H1 (cell line): ENCODE results near the gene POLR2H. TPM values are rescaled to one million over a fixed set of nuclear protein-coding genes. Genes with fewer than 3 reads are reported as not detected.

Experiments
- CTCF ChIA-PET: fragments of 300-600 bp; sonication (Branson Sonifier 250); formaldehyde crosslinking; loops from one replicate; lab custom pipeline; 2021; ENCODE audit not compliant: partially characterized antibody; lab: Charles Lee
- POLR2A ChIA-PET: fragments of 300-600 bp; sonication (Branson Sonifier 250); formaldehyde crosslinking; loops from one replicate; lab custom pipeline; 2021; ENCODE audit warnings: inconsistent platforms; ENCODE audit not compliant: partially characterized antibody; lab: Charles Lee
- DNase-seq, 2 experiments: peaks; one replicate each; pipeline versions ENCODE4 v3.0.0 to v3.0.0-alpha.2; 2010 to 2022; ENCODE audit warnings: low spot score in 2 of 2, low read depth in 1 of 2, mixed read lengths in 1 of 2
- FAIRE-seq: peaks from 2 replicates; lab custom pipeline; 2011; peaks lifted over from hg19 to GRCh38; lab: Jason Lieb, UNC
- H2AFZ ChIP-seq: 2 replicates; pipeline ENCODE4 v1.8.1; 2012; ENCODE audit warnings: low read length, inconsistent platforms
- H2AK5ac ChIP-seq: 2 replicates; pipeline ENCODE4 v1.6.1; 2013; ENCODE audit warnings: low read depth, low read length
- H2BK120ac ChIP-seq: replicated peaks from 2 replicates; pipeline ENCODE3; 2013; ENCODE audit warnings: low read depth, low read length, inconsistent platforms
- H2BK12ac ChIP-seq: 2 replicates; pipeline ENCODE4 v1.6.1; 2013; ENCODE audit warnings: low read depth, low read length
- H2BK15ac ChIP-seq: 2 replicates; pipeline ENCODE4 v1.6.1; 2013; ENCODE audit warnings: low read length
- H2BK20ac ChIP-seq: 2 replicates; pipeline ENCODE4 v1.6.1; 2013; ENCODE audit warnings: low read length
- H2BK5ac ChIP-seq: 2 replicates; pipeline ENCODE4 v1.6.1; 2013; ENCODE audit warnings: low read depth, low read length
- H3K14ac ChIP-seq: 2 replicates; pipeline ENCODE4 v1.6.1; 2013; ENCODE audit warnings: inconsistent platforms; ENCODE audit not compliant: insufficient read length
- H3K18ac ChIP-seq: 2 replicates; pipeline ENCODE4 v1.6.1; 2013; ENCODE audit warnings: low read length; ENCODE audit errors: extremely low read depth
- H3K23ac ChIP-seq: 2 replicates; pipeline ENCODE4 v1.6.1; 2013; ENCODE audit warnings: inconsistent platforms; ENCODE audit not compliant: insufficient read length
- H3K23me2 ChIP-seq: 2 replicates; pipeline ENCODE4 v1.6.1; 2013; ENCODE audit warnings: low read depth, low read length
- H3K27ac ChIP-seq: 2 replicates; pipeline ENCODE4 v1.6.1; 2011; ENCODE audit warnings: low read depth, low read length, inconsistent platforms
- H3K27me3 ChIP-seq, 4 experiments: replicated peaks in 1 of 4; 1 replicate in 1 of 4; 2 replicates in 3 of 4; pipeline versions ENCODE4 v1.6.1 to v1.8.1; 2011 to 2013; ENCODE audit warnings: low read length in 3 of 4, mild to moderate bottlenecking in 3 of 4, inconsistent platforms in 2 of 4, mixed read lengths in 2 of 4, moderate library complexity in 1 of 4; ENCODE audit not compliant: control insufficient read depth in 3 of 4, insufficient read depth in 3 of 4; ENCODE audit errors: extremely low read depth in 1 of 4
- H3K36me3 ChIP-seq, 4 experiments: 2 replicates each; pipeline versions ENCODE4 v1.6.1 to v1.8.1; 2011 to 2013; ENCODE audit warnings: mild to moderate bottlenecking in 4 of 4, low read length in 3 of 4, moderate library complexity in 2 of 4, control low read depth in 1 of 4, inconsistent platforms in 1 of 4; ENCODE audit not compliant: insufficient read depth in 4 of 4, control insufficient read depth in 2 of 4
- H3K4ac ChIP-seq: replicated peaks from 2 replicates; pipeline ENCODE3; 2013; ENCODE audit warnings: low read length, low read depth, mixed read lengths, inconsistent platforms; ENCODE audit not compliant: insufficient read length
- H3K4me1 ChIP-seq, 4 experiments: replicated peaks in 1 of 4; 1 replicate in 1 of 4; 2 replicates in 3 of 4; pipeline versions ENCODE4 v1.6.1 to v1.8.1; 2011 to 2013; ENCODE audit warnings: low read length in 3 of 4, inconsistent platforms in 2 of 4, mixed read lengths in 1 of 4; ENCODE audit not compliant: insufficient read depth in 4 of 4, control insufficient read depth in 3 of 4
- H3K4me2 ChIP-seq, 2 experiments: 2 replicates each; pipeline versions ENCODE4 v1.6.1 to v1.8.1; 2011 to 2013; ENCODE audit warnings: low read depth in 2 of 2, low read length in 2 of 2, control low read depth in 1 of 2, inconsistent platforms in 1 of 2, mild to moderate bottlenecking in 1 of 2; ENCODE audit not compliant: insufficient read depth in 1 of 2
- H3K4me3 ChIP-seq, 4 experiments: fragments of 200-600, 300-600 bp in 1 of 4; sonication (generic), shearing (Covaris generic), sonication (Bioruptor Twin) in 1 of 4; 2 replicates each; pipeline versions ENCODE4 v1.5.1 to v1.8.1; 2011 to 2016; ENCODE audit warnings: low read length in 4 of 4, low read depth in 3 of 4, control low read depth in 2 of 4, inconsistent platforms in 2 of 4, mild to moderate bottlenecking in 2 of 4, mixed read lengths in 1 of 4, moderate library complexity in 1 of 4; ENCODE audit not compliant: insufficient read depth in 2 of 4; ENCODE audit errors: extremely low read depth in 1 of 4
- H3K56ac ChIP-seq: replicated peaks from 2 replicates; pipeline ENCODE3; 2013; ENCODE audit warnings: low read depth, mild to moderate bottlenecking, mixed read lengths, low read length, inconsistent platforms; ENCODE audit not compliant: insufficient read length
- H3K79me1 ChIP-seq: 2 replicates; pipeline ENCODE4 v1.6.1; 2013; ENCODE audit warnings: low read depth, low read length, control low read depth
- H3K79me2 ChIP-seq, 2 experiments: 2 replicates each; pipeline versions ENCODE4 v1.6.1 to v1.8.1; 2012 to 2013; ENCODE audit warnings: low read length in 2 of 2, mild to moderate bottlenecking in 2 of 2, inconsistent platforms in 1 of 2; ENCODE audit not compliant: insufficient read depth in 2 of 2, control insufficient read depth in 1 of 2
- H3K9ac ChIP-seq, 4 experiments: replicated peaks in 1 of 4; 1 replicate in 1 of 4; 2 replicates in 3 of 4; pipeline versions ENCODE4 v1.6.1 to v1.8.1; 2011 to 2013; ENCODE audit warnings: low read depth in 3 of 4, low read length in 3 of 4, control low read depth in 2 of 4, mild to moderate bottlenecking in 2 of 4, moderate library complexity in 2 of 4, inconsistent platforms in 1 of 4; ENCODE audit errors: extremely low read depth in 1 of 4
- H3K9me3 ChIP-seq, 2 experiments: 2 replicates each; pipeline versions ENCODE4 v1.6.1 to v1.8.1; 2012 to 2013; ENCODE audit warnings: mild to moderate bottlenecking in 2 of 2, moderate library complexity in 2 of 2, control low read depth in 1 of 2, inconsistent platforms in 1 of 2, low read depth in 1 of 2, low read length in 1 of 2, mixed read lengths in 1 of 2; ENCODE audit not compliant: insufficient read depth in 2 of 2
- H4K20me1 ChIP-seq, 2 experiments: replicated peaks in 1 of 2; 2 replicates each; pipeline versions ENCODE3 to v1.8.1; 2011 to 2013; ENCODE audit warnings: inconsistent platforms in 2 of 2, low read length in 2 of 2, mild to moderate bottlenecking in 1 of 2; ENCODE audit not compliant: insufficient read depth in 2 of 2, control insufficient read depth in 1 of 2
- H4K5ac ChIP-seq: 2 replicates; pipeline ENCODE4 v1.6.1; 2013; ENCODE audit warnings: low read length, low read depth, mixed read lengths, inconsistent platforms; ENCODE audit not compliant: insufficient read length
- H4K8ac ChIP-seq: 2 replicates; pipeline ENCODE4 v1.8.0; 2013; ENCODE audit warnings: mild to moderate bottlenecking, moderate library complexity, low read length, inconsistent platforms; ENCODE audit not compliant: insufficient read depth; ENCODE audit errors: extremely low read depth
- H4K91ac ChIP-seq: replicated peaks from 2 replicates; pipeline ENCODE3; 2013; ENCODE audit warnings: low read length, mixed read lengths, inconsistent platforms; ENCODE audit not compliant: insufficient read length
- BCL11A ChIP-seq, 2 experiments: IDR thresholded peaks; one replicate each; pipeline ENCODE4 v1.6.1; 2011; ENCODE audit warnings: low read depth in 2 of 2, low read length in 2 of 2, mild to moderate bottlenecking in 2 of 2
- BRCA1 ChIP-seq: IDR thresholded peaks from 2 replicates; pipeline ENCODE4 v1.6.1; 2012; ENCODE audit warnings: low read depth, low read length, improper control_type of control experiment
- CBX5 ChIP-seq: fragments of 300-800, 300-1000 bp; sonication (generic); IDR thresholded peaks from 2 replicates; pipeline ENCODE4 v1.7.1; 2016; ENCODE audit warnings: antibody characterized with exemption, low read length, low read depth
- CHD1 ChIP-seq: IDR thresholded peaks from 2 replicates; pipeline ENCODE4 v1.6.1; 2012; ENCODE audit warnings: low read depth, low read length, improper control_type of control experiment
- JUN ChIP-seq: IDR thresholded peaks from 2 replicates; pipeline ENCODE4 v1.6.1; 2011; ENCODE audit warnings: low read depth, mild to moderate bottlenecking, improper control_type of control experiment, low read length
- NANOG ChIP-seq: IDR thresholded peaks from 2 replicates; pipeline ENCODE4 v1.6.1; 2011; ENCODE audit warnings: low read length, low read depth, mild to moderate bottlenecking, inconsistent platforms; ENCODE audit not compliant: insufficient read depth, poor library complexity, severe bottlenecking
- TAF1 ChIP-seq: IDR thresholded peaks from 2 replicates; pipeline ENCODE4 v1.6.1; 2011; ENCODE audit warnings: mild to moderate bottlenecking, low read depth, low read length
- TCF12 ChIP-seq: IDR thresholded peaks from 2 replicates; pipeline ENCODE4 v1.6.1; 2011; ENCODE audit warnings: low read depth, mild to moderate bottlenecking, low read length
- YY1 ChIP-seq: IDR thresholded peaks from 2 replicates; pipeline ENCODE4 v1.6.1; 2011; ENCODE audit warnings: low read depth, mild to moderate bottlenecking, low read length
- WGBS, 2 experiments: shearing (Covaris generic) in 1 of 2; methylation state at CpG; one replicate each; pipeline versions ENCODE4 v1.1.6 to v1.1.7; 2013 to 2015; ENCODE audit warnings: low lambda C conversion rate in 2 of 2, mixed read lengths in 2 of 2, inconsistent platforms in 1 of 2, low coverage in 1 of 2, missing lambda C conversion rate in 1 of 2; ENCODE audit not compliant: insufficient replicate concordance in 2 of 2, insufficient coverage in 1 of 2, insufficient read length in 1 of 2; ENCODE audit errors: extremely low coverage in 1 of 2, missing lambda C conversion rate in 1 of 2; 5-methylcytosine and 5-hydroxymethylcytosine counted together
- polyA plus RNA-seq, 7 experiments: library from polyadenylated mRNA; depleted of rRNA in 3 of 7; stranded (reverse) in 5 of 7; unstranded in 2 of 7; fragments of >200 nt in 5 of 7; fragments of 200-250 nt in 2 of 7; gene quantifications; 1 replicate in 5 of 7; 2 replicates in 1 of 7; 4 replicates in 1 of 7; pipeline versions ENCODE4 v1.2.1 to v1.2.3, GENCODE V29; 2011 to 2013; ENCODE audit warnings: missing spikeins in 2 of 7, mixed read lengths in 2 of 7
- total RNA-seq: library from RNA; stranded (reverse); fragmentation: NEBNext Ultra II Directional; extraction: Animal tissue kit (Norgen Biotek cat#: 25700); gene quantifications from 2 replicates; pipeline ENCODE4 v1.2.1, GENCODE V29; 2021
- TF ChIP-seq, protein P1 (sequence below), 3 experiments: IDR thresholded peaks; 1 replicate in 2 of 3; 2 replicates in 1 of 3; pipeline versions ENCODE4 v1.5.1 to v1.6.1; 2011; ENCODE audit warnings: low read length in 3 of 3, mild to moderate bottlenecking in 3 of 3, inconsistent platforms in 2 of 3, low read depth in 1 of 3, moderate library complexity in 1 of 3; ENCODE audit not compliant: insufficient read depth in 1 of 3; ENCODE audit errors: control extremely low read depth in 1 of 3

The POLR2H gene
- total and polyA plus RNA-seq, 2 of the 8 experiments (the other 6 are each of a cell fraction or from before 2014, with no cell fraction given), result 113 to 335 TPM

DNA sequence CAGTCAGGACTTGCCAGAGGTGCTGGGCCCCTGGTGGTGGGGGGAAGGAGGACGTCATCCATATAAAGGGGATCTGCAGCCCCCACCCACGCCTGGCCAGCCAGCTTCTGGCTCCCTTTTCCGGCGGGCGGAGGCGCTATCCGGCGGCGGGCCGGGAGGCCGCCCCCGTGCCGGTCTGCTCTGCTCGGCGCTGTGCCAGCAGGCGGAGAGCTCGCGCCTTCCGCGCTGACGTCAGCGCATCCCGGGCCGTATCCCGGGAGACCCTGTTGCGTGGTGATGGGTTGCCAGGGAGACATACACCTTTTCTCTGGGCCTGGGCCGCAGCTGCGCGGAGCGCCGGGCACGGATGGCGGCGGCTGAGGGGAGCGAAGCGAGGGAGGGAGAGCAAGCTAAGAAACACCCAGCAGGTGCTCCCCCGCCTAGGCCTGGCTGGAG lies 23.0 kb upstream of the POLR2H start:
- H3K27me3 ChIP-seq, result no peaks in the 10 kb centered on the region
- H4K91ac ChIP-seq, result no peak overlapping the region
- H3K4me2 ChIP-seq, result peak overlapping the region; percentile 72 to 98
- H2AK5ac ChIP-seq, result no peak overlapping the region
- no peak overlapping the region for H3K56ac ChIP-seq
- H3K14ac ChIP-seq, result no peak overlapping the region
- H3K23ac ChIP-seq, result no peak overlapping the region
- peaks cover 14% of the 10 kb centered on the region for H3K23me2 ChIP-seq
- peak overlapping the region; percentile 81; the same call in 1 of the 2 replicates for H4K8ac ChIP-seq
- H2AFZ ChIP-seq, result no peak overlapping the region
- H3K79me1 ChIP-seq, result peaks cover 9% of the 10 kb centered on the region
- no peak overlapping the region for H2BK12ac ChIP-seq
- H4K5ac ChIP-seq, result no peak overlapping the region
- H3K9me3 ChIP-seq, result no peaks in the 10 kb centered on the region
- H3K9ac ChIP-seq, result peak overlapping the region in 2 of 4 experiments; percentile 34 to 53; a peak in 3 of 7 replicates
- DNase-seq, result peak; percentile 70 to 86
- peak overlapping the region in 3 of 4 experiments; percentile 12 to 50 (median 32); a peak in 4 of 8 replicates for H3K4me3 ChIP-seq
- peaks cover 0 to 2% of the 10 kb centered on the region in 2 experiments; a peak in 1 of 4 replicates for H3K79me2 ChIP-seq
- peaks cover 5 to 27% (median 18%) of the 10 kb centered on the region in 4 experiments for H3K4me1 ChIP-seq
- no peak for FAIRE-seq
- no peak overlapping the region for H2BK20ac ChIP-seq
- no peak overlapping the region for H2BK15ac ChIP-seq
- no peak overlapping the region for H3K4ac ChIP-seq
- peaks cover 7 to 19% (median 16%) of the 10 kb centered on the region in 4 experiments; a peak in 7 of 8 replicates for H3K36me3 ChIP-seq
- H3K18ac ChIP-seq, result no peak overlapping the region
- H2BK5ac ChIP-seq, result no peak overlapping the region; the same call in 1 of the 2 replicates
- WGBS, 2 experiments, result 10% methylated on average over 24 of the region's 37 CpGs; no CpG with 5 or more reads in 1 of the 2 experiments
- POLR2A ChIA-PET, result interaction anchor here (0.8 to 3.6 kb wide), 13 partner anchors 9 to 155 kb away, joined by 3 to 30 read pairs (median 6); partner anchors contain the start of gene EIF4G1
- CTCF ChIA-PET, result interaction anchor here (0.6 to 3.6 kb wide), 12 partner anchors 9 to 1367 kb away, joined by 3 to 16 read pairs (median 5); no protein-coding TSS in a partner anchor
- H3K27ac ChIP-seq, result peak overlapping the region; percentile 32; the same call in 1 of the 2 replicates
- H2BK120ac ChIP-seq, result no peak overlapping the region
- peaks cover 14 to 31% of the 10 kb centered on the region in 2 experiments for H4K20me1 ChIP-seq
- TF ChIP-seq TCF12, result no peak
- TF ChIP-seq BCL11A (IDR thresholded peaks at IDR 0.05; ENCODE audit: low read depth in 2 of 2, low read length in 2 of 2), result no peak
- 0 out of 2 replicates have a peak, but pooled peaks have one; percentile 44 for TF ChIP-seq YY1
- TF ChIP-seq BRCA1, result no peak
- no peak for TF ChIP-seq CHD1
- no peak for TF ChIP-seq NANOG
- no peak for TF ChIP-seq CBX5
- TF ChIP-seq JUN, result no peak
- TF ChIP-seq TAF1, result 0 out of 2 replicates have a peak, but pooled peaks have one; percentile 28
- TF ChIP-seq, protein P1, sequence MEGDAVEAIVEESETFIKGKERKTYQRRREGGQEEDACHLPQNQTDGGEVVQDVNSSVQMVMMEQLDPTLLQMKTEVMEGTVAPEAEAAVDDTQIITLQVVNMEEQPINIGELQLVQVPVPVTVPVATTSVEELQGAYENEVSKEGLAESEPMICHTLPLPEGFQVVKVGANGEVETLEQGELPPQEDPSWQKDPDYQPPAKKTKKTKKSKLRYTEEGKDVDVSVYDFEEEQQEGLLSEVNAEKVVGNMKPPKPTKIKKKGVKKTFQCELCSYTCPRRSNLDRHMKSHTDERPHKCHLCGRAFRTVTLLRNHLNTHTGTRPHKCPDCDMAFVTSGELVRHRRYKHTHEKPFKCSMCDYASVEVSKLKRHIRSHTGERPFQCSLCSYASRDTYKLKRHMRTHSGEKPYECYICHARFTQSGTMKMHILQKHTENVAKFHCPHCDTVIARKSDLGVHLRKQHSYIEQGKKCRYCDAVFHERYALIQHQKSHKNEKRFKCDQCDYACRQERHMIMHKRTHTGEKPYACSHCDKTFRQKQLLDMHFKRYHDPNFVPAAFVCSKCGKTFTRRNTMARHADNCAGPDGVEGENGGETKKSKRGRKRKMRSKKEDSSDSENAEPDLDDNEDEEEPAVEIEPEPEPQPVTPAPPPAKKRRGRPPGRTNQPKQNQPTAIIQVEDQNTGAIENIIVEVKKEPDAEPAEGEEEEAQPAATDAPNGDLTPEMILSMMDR (IDR thresholded peaks at IDR 0.05; ENCODE audit: control extremely low read depth in 1 of 3, insufficient read depth in 1 of 3, low read depth in 1 of 3, low read length in 3 of 3), result 0 out of 4 replicates have a peak, but pooled peaks of 1 of the 3 experiments have one; percentile 7
